HEK293T (cell line): ENCODE measurements around the gene UQCRH.

Experiments
- CTCF ChIA-PET: fragments of 350-600 bp; formaldehyde crosslinking; extraction: SDS; loops from one replicate; lab custom pipeline; 2021; ENCODE audit warnings: antibody characterized with exemption, inconsistent platforms; lab: Yijun Ruan, JAX
- POLR2A ChIA-PET: fragments of 350-600 bp; formaldehyde crosslinking; extraction: SDS; loops from one replicate; lab custom pipeline; 2020; ENCODE audit warnings: antibody characterized with exemption, inconsistent platforms; lab: Yijun Ruan, JAX
- DNase-seq: peaks from one replicate; pipeline ENCODE4 v3.0.0; 2012; ENCODE audit warnings: mixed read lengths; ENCODE audit errors: extremely low spot score
- ARNT ChIP-seq: fragments of 450-650 bp; IDR thresholded peaks from 2 replicates; pipeline ENCODE4 v1.6.1; 2017; ENCODE audit warnings: mild to moderate bottlenecking
- BHLHE40 ChIP-seq: fragments of 450-650 bp; IDR thresholded peaks from 2 replicates; pipeline ENCODE4 v1.6.1; 2016; ENCODE audit warnings: mild to moderate bottlenecking, moderate library complexity, borderline replicate concordance
- CTBP1 ChIP-seq: fragments of 450-650 bp; IDR thresholded peaks from 2 replicates; pipeline ENCODE4 v1.6.1; 2016; ENCODE audit warnings: borderline replicate concordance
- ELF4 ChIP-seq: fragments of 450-650 bp; IDR thresholded peaks from 2 replicates; pipeline ENCODE4 v1.6.1; 2017; ENCODE audit warnings: antibody characterized with exemption
- FOXA1 ChIP-seq: fragments of 450-650 bp; IDR thresholded peaks from 2 replicates; pipeline ENCODE4 v1.6.1; 2016; ENCODE audit warnings: mild to moderate bottlenecking
- FOXK2 ChIP-seq: fragments of 450-650 bp; IDR thresholded peaks from 2 replicates; pipeline ENCODE4 v1.6.1; 2016; ENCODE audit warnings: mild to moderate bottlenecking
- FOXM1 ChIP-seq: fragments of 450-650 bp; IDR thresholded peaks from 2 replicates; pipeline ENCODE4 v1.6.1; 2017; ENCODE audit warnings: mild to moderate bottlenecking, borderline replicate concordance
- HDGF ChIP-seq: fragments of 450-650 bp; IDR thresholded peaks from 2 replicates; pipeline ENCODE4 v1.6.1; 2017; ENCODE audit warnings: antibody characterized with exemption, borderline replicate concordance
- L3MBTL2 ChIP-seq: fragments of 450-650 bp; conservative IDR thresholded peaks from 2 replicates; pipeline ENCODE4 v1.6.1; 2016; ENCODE audit warnings: mild to moderate bottlenecking
- LEF1 ChIP-seq: fragments of 450-650 bp; IDR thresholded peaks from 2 replicates; pipeline ENCODE4 v1.6.1; 2017; ENCODE audit warnings: mild to moderate bottlenecking, borderline replicate concordance
- NFRKB ChIP-seq: fragments of 450-650 bp; IDR thresholded peaks from 2 replicates; pipeline ENCODE4 v1.6.1; 2016; ENCODE audit warnings: mild to moderate bottlenecking, moderate library complexity
- SP1 ChIP-seq: fragments of 450-650 bp; IDR thresholded peaks from 2 replicates; pipeline ENCODE4 v1.6.1; 2017
- SUZ12 ChIP-seq: fragments of 450-650 bp; IDR thresholded peaks from 2 replicates; pipeline ENCODE4 v1.6.1; 2016; ENCODE audit warnings: mild to moderate bottlenecking
- TARDBP ChIP-seq: fragments of 450-650 bp; IDR thresholded peaks from 2 replicates; pipeline ENCODE4 v1.6.1; 2016
- ZNF384 ChIP-seq: fragments of 450-650 bp; IDR thresholded peaks from 2 replicates; pipeline ENCODE4 v1.6.1; 2016
- TF ChIP-seq, protein P1 (sequence below): fragments of 450-650 bp; IDR thresholded peaks from 2 replicates; pipeline ENCODE4 v1.6.1; 2016

The UQCRH gene

DNA sequence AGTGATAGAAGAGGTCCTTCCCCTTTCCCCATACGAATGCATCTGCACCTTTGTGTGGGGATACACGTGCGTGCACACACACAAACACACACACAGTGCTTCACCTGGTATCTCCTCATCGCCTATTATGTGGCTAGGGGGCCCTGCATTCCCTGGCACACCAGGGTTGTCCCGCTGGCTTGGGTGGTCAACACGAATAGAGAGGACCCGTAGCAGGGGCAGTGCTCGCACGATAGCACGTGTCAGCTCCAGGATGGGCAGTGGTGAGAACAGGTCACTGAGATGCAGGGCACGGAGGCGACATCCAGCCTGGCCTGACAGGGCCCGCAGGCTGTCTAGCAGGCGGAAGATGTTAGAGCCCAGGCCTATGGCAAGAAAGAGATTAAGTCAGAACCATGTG lies 22.5 kb upstream of the UQCRH start:
- TF ChIP-seq, protein P1, sequence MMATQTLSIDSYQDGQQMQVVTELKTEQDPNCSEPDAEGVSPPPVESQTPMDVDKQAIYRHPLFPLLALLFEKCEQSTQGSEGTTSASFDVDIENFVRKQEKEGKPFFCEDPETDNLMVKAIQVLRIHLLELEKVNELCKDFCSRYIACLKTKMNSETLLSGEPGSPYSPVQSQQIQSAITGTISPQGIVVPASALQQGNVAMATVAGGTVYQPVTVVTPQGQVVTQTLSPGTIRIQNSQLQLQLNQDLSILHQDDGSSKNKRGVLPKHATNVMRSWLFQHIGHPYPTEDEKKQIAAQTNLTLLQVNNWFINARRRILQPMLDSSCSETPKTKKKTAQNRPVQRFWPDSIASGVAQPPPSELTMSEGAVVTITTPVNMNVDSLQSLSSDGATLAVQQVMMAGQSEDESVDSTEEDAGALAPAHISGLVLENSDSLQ: no peak
- TF ChIP-seq NFRKB (no peak), L3MBTL2 (no peak), CTBP1 (no peak), ELF4 (no peak), FOXM1 (no peak), SP1 (no peak)
- POLR2A ChIA-PET: no interaction called here
- no peak for DNase-seq
- CTCF ChIA-PET: interaction anchor here (0.7 kb wide), 1 partner anchor 147 kb away, joined by 3 read pairs; no protein-coding TSS in a partner anchor

DNA sequence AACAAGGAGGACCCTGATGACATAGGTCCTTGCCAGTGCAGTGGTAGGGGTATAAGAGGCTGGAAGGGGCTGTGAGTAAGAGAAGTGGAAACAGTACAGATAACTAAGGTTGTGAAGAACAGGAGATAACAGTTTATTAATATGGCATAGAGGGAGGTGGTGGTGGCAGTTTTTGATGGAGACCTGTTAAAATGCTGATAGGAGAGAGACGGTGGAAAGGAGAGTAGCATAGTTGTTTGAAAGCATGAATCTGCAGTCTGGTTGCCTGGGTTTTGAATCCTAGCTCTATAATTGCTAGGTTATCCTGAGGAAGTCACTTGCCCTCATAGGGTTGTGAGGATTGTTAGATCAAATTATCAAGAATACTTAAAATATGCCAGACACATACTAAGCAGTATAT lies 19.4 kb upstream of the UQCRH start:
- CTCF ChIA-PET: interaction anchor here (0.7 to 0.9 kb wide), 2 partner anchors 10 to 27 kb away, joined by 3 to 4 read pairs; no protein-coding TSS in a partner anchor

GRCh38 chr1:46284597-46285564 lies 18.6 kb upstream of the UQCRH start:
- ChIA-PET CTCF (interaction anchor here (0.6 to 0.9 kb wide), 4 partner anchors 11 to 127 kb away, joined by 3 to 4 read pairs (median 3); no protein-coding TSS in a partner anchor), POLR2A (interaction anchor here (0.6 to 2.4 kb wide), 11 partner anchors 8 to 87 kb away, joined by 3 to 10 read pairs (median 4); partner anchors contain the start of genes LRRC41, NSUN4 and UQCRH)
- no peak for DNase-seq
- TF ChIP-seq, protein P1: no peak

More for the DNA sequence above, 19.4 kb upstream of the UQCRH start:
- TF ChIP-seq FOXK2: no peak
- TF ChIP-seq SUZ12: no peak
- no peak for TF ChIP-seq NFRKB
- no peak for TF ChIP-seq FOXA1
- TF ChIP-seq ZNF384: no peak
- TF ChIP-seq SP1: no peak
- no peak for TF ChIP-seq FOXM1
- no peak for TF ChIP-seq BHLHE40
- no peak for TF ChIP-seq ELF4
- TF ChIP-seq HDGF: no peak
- TF ChIP-seq CTBP1: no peak
- TF ChIP-seq L3MBTL2: no peak
- TF ChIP-seq ARNT: no peak
- no peak for TF ChIP-seq TARDBP
- DNase-seq: no peak
- POLR2A ChIA-PET: interaction anchor here (1.0 to 2.4 kb wide), 8 partner anchors 10 to 88 kb away, joined by 3 to 10 read pairs (median 6); partner anchors contain the start of genes LRRC41, NSUN4 and UQCRH

- CTCF ChIA-PET: interaction anchor here (0.7 kb wide), 2 partner anchors 12 to 67 kb away, joined by 3 to 4 read pairs; no protein-coding TSS in a partner anchor
- POLR2A ChIA-PET: interaction anchor here (0.6 to 2.4 kb wide), 6 partner anchors 9 to 54 kb away, joined by 3 to 10 read pairs (median 6); partner anchors contain the start of genes LRRC41, NSUN4 and UQCRH
- TF ChIP-seq, protein P1: peak; percentile 96
- no peak for TF ChIP-seq SP1
- peak; percentile 30 for DNase-seq
Observed at GRCh38 chr1:46285730-46286477, 17.6 kb upstream of the UQCRH start.

DNA sequence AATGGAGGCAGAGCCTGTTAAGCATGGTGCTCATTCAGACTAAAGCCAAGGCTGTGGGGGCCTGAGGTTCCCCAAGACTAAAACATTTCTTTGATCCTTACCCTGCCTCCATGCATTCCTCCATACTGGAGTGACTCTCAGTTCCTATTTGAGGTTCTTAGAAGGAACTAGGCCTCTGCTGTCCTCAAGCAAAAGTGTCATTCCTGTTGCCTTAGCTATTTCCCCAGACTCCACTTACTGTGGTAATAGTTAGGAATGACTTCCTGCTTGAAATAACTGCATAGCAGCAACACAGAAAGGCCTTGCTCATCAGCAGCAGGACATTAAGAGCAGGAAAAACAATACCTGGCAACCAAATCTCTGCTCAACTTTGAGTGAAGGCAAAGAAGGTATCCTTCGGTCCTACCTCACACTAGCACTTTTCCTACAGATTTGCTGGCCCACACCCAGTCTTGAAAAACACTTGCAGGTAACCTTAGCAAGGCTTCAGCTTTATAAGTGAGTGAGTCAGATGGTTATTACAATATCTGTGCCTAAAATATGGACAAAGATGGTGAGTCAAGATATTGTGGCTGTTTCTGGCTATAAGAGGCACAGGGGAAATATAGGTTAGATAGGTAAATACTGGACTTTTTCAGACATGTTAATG lies 14.9 kb upstream of the UQCRH start:
- TF ChIP-seq, protein P1: no peak
- TF ChIP-seq CTBP1 (no peak), SP1 (no peak), LEF1 (no peak), SUZ12 (no peak), ZNF384 (no peak), FOXK2 (no peak), ARNT (no peak), FOXM1 (no peak), L3MBTL2 (no peak), HDGF (no peak), BHLHE40 (no peak), NFRKB (no peak), FOXA1 (no peak), TARDBP (no peak)
- DNase-seq: no peak
- ChIA-PET POLR2A (interaction anchor here (0.8 to 1.3 kb wide), 2 partner anchors 14 to 16 kb away, joined by 3 to 4 read pairs; partner anchors contain the start of genes LRRC41 and UQCRH), CTCF (interaction anchor here (0.6 to 1.0 kb wide), 2 partner anchors 45 to 951 kb away, joined by 3 read pairs; no protein-coding TSS in a partner anchor)
